ELF-1 (cell line): Measurements from ENCODE around the gene CHST11.
"Not testable (repeated sequence)": the region's sequence is repeated elsewhere in the genome, so short reads cannot be mapped to it uniquely, and the experiment has no call there.

Source experiments
- DNase-seq: peaks from one replicate; pipeline ENCODE4 v3.0.0-alpha.2; 2016; ENCODE audit warnings: low read depth, low spot score

The CHST11 gene

DNA sequence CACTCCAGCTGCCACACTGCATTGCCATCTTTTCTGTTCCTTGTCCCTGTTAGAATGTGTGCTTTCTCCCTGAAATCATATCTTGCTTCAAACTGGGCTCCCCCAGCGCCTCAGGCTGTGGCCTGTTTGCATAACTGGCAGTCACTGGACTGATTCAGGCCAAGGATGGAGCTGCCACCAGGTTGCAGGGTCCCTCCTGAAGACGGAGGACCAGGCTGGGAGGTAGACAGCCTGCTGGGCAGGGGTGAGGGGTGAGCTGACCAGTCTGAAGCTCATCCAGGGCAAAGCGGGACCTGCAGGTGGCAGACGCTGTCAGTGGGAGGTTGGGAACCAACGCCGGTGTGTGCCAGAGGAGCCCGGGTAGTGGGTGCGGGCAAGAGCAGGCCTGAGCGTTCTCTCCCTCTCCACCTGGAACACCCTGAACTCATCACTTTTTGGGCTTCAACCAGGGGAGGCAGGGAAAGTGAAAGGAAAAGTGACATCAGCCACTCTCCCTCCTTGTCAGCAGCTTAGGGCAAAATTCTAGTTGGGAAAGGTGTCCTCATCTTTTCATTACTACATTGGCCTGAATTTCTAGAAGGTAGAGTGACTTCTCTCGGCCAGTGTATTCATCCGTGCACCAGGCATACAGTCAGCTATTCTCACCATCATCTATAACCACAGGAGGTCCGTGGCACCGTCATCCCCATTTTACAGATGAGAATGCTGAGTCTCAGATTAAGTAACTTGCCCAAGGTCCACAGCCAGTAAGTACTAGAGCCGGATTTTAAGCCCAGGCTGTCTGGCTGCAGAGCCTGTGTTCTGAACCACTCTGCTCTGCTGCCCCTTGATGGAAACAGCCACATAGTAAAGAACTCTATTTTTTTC, 282.3 kb downstream of the CHST11 start:
- DNase-seq: no peak

DNA sequence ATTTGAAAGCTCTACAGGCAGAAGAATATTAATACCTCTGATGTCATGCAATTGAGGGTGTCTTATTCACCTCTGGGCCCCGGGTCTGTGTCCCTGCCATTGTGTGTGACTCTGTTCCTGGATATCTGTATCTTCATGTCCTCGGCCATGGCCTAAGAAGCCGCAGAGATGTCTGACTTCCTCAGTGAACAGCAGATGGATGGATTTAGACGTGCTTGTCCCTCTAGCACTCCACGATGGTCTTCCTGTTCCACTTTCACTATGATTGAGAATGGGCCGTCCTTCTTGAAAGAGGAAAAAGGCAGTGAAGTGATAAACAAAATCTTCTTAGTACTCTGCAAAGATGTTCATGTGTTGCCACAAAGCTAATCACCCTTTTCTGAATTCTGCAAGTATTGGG, 283.9 kb downstream of the CHST11 start:
- no peak for DNase-seq

DNA sequence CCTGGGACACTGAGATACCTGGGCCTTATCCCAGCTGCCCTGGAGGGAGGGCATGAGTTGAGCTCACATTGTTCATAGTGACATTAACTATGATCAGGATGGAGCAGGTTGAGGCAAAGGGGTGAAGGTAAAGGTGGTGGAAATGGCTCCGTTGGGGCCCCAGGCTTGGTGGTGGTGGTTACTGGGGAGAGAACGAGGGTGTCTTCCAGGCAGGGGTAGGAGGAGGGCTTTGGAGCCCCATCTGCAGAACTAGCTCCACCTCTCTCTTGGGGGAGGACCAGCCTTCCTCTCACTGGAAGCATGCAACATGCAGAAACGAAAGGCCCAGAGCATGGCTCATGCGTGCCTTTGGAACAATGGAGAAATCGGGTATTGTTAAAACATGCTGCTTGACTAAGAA, 284.3 kb downstream of the CHST11 start:
- DNase-seq: no peak

DNA sequence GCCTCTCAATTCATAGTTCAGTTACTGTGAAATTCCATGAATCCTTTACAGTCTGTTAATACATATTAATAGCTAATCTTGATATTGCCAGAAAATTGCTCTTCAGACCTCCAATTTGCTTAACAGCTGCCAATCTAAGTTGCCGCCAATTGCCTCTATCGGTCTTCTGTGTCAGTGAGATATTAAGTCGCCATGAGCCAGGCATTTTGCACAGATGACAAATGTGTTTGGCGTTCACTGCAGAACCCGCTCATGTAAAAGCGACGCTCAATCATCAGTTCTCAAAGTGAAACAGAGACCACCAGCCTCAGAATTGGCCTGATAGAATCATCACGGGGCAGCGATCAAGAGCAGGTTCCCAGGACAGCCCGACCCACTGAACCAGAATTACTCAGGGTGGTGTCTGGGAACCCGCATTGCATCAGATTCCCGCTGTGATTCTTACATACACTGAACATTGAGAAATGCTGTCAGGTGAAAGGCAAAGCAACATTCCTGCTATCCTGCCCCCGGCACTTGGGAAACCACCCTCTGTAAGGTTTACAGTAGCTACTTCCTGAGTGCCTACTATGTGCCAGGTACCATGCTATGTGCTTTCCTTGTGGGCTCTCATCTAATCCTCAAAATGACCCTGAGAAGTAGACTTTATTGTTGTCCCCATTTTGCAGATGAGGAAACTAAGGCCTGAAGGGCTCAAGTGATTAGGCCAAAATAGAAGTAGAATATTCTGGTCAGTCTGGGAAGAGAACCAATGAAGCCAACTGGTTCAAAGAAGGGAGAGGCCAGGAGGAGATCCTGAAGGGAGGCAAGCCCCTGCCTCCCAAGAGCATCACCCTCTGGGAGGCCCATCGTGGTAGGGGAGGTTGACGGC, 285.0 kb downstream of the CHST11 start:
- DNase-seq: no peak

DNA sequence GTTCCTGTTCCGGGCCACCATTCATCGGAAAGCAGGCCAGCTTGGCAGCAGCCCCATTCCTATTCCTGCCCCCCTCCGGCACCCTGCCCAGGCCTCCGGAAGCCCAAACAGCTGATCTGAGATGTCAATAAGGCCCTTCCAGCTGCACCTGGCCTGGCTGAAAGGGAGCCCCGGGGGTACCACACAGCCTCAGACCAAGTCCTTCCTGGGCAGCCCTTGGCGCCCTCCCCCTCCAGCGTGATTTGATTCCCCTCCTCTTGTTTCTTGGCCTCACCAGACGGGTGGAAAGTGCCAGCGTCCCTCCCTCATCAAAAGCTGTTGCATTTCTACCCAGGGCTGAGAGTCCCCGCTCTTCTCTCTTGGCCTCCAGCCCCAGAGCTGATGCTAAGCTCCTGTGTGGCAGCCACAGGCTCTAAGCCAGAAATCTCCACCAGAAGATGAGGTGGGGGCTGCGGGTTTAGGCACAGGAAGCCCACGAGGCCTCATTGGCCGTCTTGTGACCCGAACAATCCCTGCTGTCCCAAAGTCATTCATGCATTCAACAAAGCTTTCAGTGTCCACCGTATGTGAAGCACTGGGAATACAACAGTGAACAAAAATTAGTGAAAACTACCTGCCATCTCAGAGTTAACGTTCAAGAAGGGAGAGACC, 285.9 kb downstream of the CHST11 start:
- no peak for DNase-seq

DNA sequence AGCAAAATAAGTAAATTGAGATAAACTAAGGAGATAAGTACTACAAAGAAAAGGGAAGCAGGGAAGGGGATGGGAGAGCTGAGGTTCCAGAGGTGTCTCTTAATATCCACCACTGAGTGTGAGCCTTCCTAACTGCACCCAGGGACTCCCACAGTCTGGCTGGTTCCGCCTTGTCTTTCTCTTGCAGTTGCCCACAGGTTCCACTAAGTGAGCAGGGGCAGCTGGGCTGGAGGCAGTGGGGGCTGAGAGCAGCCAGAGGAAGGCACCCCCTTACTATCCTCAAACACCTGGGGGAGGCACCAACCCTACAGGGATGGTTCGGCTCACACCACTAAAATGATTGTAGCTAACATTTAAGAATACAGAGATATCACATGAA, 286.4 kb downstream of the CHST11 start:
- DNase-seq: no peak

DNA sequence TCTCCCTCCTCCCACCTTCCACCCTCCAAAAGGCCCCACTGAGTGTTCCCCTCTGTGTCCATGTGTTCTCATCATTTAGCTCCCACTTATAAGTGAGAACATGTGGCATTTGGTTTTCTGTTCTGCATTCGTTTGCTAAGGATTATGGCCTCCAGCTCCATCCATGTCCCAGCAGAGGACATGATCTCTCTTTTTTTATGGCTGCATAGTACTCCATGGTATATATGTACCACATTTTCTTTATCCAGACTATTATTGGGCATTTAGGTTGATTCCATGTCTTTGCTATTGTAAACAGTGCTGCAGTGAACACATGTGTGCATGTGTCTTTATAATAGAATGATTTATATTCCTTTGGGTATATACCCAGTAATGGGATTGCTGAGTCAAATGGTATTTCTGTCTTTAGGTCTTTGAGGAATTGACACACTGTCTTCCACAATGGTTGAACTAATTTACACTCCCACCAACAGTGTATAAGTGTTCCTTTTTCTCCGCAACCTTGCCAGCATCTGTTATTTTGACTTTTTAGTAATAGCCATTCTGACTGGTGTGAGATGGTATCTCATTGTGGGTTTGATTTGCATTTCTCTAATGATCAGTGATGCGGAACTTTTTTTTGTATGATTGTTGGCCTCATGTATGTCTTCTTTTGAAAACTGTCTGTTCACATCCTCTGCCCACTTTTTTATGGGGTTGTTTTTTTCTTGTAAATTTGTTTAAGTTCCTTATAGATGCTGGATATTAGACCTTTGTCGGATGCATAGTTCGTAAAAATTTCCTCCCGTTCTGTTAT, 287.2 kb downstream of the CHST11 start:
- DNase-seq: not testable (repeated sequence)

DNA sequence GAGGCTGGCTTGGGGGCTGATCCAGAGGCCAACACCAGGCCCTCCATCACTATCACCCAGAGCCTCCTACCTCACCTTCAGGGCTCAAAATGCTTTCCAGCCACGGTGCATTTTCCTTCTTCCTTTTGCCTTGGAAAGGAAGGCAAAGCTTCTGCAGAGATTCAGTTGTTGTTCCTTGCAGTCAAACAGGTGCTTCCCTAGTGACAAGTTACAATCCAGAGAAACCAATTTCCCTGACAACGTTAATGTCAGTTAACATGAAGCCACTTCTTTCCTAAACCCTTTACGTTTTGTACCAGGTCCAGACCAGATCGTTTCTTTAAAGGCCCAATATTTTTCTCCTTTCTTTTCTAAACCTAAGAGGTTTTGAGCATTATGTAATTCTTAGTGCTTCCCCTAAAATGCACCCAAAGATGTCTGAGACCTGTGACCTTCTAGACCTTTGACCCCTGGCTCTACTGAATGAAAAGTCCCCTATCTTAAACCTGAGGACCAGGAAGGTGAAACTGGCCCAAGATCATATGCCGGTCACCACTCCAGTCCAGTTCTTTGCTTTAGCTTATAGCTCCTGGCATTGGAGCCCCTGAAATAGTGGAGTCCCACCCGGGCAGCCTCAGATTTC, 289.8 kb downstream of the CHST11 start:
- DNase-seq: no peak

GRCh38 chr12:104747330-104747729, 290.6 kb downstream of the CHST11 start:
- no peak for DNase-seq

- no peak for DNase-seq
Observed at GRCh38 chr12:104747955-104748354, 291.2 kb downstream of the CHST11 start.

DNA sequence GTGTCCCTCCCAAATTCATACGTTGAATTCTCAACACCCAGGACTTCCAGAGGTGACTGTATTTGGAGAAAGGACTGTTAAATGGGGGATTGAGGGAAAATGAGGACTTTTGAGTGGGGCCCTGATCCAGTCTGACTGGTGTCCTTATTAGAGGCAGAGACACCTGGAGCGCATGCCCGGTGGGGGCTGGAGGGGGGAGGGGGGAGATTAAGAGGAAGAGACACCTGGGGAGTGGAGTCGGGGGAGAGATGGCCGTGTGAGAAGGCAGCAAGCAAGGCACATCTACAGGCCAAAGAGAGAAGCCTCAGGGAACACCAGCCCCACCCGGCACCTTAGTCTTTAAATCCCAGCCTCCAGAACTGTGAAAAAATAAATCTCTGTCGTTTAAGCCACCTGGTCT, 291.6 kb downstream of the CHST11 start:
- no peak for DNase-seq

GRCh38 chr12:104748790-104749189, 292.0 kb downstream of the CHST11 start:
- DNase-seq: no peak

- DNase-seq: no peak
Observed at GRCh38 chr12:104749545-104749944, 292.8 kb downstream of the CHST11 start.

DNA sequence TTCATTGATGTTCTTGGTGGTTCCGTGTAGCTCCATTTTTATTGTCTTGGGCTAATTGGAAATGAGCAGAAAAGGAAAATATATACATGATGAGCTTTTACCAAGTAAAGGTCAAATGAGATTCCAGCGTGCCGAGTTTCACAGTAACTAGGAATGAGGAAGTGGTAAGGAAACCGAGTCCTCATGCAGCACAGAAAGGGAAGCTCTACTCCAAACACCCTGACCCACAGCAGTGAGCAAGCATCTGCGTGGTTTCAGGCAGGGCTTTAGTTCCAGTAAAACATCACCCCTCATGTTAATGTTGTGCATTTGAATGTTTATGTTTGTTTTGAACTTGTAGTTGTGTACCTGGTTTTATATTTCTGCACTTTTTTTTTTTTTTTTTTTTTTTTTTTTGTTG, 293.3 kb downstream of the CHST11 start:
- no peak for DNase-seq

DNA sequence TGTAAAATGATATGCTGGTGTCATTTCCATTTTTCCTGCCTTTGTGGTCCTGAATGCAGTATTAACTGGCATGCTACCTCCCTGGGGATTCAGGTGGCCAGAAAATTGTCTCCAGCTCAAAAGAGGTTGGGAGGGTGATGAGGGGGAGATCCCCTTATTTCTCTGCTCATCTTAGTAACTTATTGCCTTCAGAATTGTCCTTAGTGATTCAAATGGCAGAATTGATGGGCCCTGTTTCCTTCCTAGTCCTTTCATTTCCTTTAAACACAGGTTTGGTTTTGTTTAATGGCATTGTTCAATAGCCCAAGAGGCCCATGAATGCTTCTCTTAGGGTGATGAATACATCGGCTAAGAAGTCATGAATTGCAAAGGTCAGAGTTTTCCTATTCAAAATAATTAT, 294.4 kb downstream of the CHST11 start:
- DNase-seq: no peak

DNA sequence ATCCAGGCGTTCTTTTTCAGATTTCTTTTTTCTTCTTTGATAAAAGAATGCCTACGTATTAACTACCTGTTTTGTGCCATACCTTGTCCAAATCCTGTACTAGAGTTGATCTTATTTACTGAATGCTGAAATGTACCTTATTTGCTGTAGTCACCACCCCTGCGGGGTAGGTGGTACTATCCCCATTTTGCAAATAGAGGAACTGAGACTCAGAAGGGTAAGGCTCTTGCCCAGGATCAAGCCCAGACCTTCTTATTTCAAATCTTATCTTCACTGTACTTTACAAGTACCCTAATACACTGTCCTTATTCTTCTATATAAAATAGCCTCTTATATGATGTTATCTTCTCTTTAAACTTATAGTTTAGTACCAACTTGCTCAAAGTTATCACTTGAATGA, 294.8 kb downstream of the CHST11 start:
- no peak for DNase-seq

- DNase-seq: no peak
Observed at GRCh38 chr12:104752016-104752415, 295.3 kb downstream of the CHST11 start.

GRCh38 chr12:104752881-104753280, 296.1 kb downstream of the CHST11 start:
- DNase-seq: no peak

DNA sequence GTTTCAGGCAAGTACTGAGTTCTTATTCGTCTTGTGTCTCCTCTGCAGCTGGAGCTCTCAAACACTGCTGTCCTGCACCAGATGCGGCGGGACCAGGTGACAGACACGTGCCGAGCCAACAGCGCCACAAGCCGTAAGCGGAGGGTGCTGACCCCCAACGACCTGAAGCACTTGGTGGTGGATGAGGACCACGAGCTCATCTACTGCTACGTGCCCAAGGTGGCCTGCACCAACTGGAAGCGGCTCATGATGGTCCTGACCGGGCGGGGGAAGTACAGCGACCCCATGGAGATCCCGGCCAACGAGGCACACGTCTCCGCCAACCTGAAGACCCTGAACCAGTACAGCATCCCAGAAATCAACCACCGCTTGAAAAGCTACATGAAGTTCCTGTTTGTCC, 300.2 kb downstream of the CHST11 start:
- no peak for DNase-seq

DNA sequence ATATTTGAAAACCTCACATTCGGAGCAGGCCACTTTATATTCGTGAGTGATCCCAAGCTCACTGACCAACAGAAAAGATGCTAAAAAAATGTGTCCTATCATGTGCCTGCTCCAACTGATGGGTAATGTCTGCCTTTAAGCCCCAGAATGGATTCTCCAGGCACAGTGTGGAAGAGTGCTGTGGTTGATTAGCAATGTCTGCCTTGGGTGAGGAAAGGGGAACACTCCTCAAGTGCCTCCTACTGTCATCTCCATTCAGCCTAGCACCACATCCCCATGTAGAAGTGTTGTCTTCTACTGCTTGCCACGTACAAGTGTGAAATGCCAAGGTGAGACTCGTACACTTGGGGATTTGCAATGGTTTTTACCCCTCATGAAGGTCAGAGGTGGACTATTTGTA, 302.0 kb downstream of the CHST11 start:
- no peak for DNase-seq

DNA sequence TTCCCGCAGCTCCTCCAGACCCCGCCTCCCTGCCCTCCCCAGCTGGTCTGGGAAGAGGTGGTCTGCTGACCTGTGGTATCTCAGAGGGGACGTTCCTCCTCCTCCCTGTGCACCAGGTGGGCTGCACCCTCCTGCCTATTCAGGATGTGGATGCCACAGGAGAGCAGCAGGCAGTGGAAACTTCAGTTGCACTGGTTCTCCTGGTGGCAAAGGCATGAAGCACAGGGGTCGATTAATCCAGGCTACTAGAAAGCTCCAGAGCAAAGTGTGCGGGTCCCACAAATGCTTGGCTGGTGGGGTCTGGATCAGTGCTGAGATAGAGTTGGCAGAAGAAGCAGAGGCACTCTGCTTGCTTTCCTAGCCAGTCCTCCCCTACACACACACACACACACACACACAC, 304.3 kb downstream of the CHST11 start:
- no peak for DNase-seq
